Measurements from ENCODE around the gene OBSCN.

DNA sequence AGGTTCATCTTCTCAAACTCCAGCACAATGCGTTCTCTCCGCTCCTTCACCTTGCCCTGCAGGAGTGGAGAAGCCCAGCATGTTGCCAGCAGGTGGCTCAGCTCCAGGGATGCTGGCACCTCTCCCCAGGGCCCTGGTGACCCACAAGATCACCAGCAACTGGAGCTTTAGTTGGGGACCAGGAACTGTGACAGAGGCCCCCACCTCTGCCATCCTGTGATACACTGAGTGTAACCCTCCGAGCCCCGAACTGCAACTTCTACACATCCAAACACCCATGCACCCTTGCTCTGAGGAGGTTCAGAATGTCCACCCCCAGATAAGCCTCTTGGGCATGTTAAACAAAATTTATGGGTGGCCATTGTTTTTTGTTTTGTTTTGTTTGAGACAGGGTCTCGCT is 203.3 kb downstream of the OBSCN start:
- TF ChIP-seq EZH2 (IDR thresholded peaks at IDR 0.05; ENCODE audit: insufficient read depth, poor library complexity, severe bottlenecking) (no peak), EZH2phosphoT487 (IDR thresholded peaks at IDR 0.05; ENCODE audit: insufficient read depth, low read depth) (no peak)
